HG03460 (cell line): Measurements from ENCODE around the gene HDLBP.

Experiments used
- ATAC-seq: cut with Tn5 transposase; IDR thresholded peaks from one replicate; pipeline ENCODE4 v1.9.1; 2021; ENCODE audit not compliant: unreplicated experiment

Gene HDLBP

DNA sequence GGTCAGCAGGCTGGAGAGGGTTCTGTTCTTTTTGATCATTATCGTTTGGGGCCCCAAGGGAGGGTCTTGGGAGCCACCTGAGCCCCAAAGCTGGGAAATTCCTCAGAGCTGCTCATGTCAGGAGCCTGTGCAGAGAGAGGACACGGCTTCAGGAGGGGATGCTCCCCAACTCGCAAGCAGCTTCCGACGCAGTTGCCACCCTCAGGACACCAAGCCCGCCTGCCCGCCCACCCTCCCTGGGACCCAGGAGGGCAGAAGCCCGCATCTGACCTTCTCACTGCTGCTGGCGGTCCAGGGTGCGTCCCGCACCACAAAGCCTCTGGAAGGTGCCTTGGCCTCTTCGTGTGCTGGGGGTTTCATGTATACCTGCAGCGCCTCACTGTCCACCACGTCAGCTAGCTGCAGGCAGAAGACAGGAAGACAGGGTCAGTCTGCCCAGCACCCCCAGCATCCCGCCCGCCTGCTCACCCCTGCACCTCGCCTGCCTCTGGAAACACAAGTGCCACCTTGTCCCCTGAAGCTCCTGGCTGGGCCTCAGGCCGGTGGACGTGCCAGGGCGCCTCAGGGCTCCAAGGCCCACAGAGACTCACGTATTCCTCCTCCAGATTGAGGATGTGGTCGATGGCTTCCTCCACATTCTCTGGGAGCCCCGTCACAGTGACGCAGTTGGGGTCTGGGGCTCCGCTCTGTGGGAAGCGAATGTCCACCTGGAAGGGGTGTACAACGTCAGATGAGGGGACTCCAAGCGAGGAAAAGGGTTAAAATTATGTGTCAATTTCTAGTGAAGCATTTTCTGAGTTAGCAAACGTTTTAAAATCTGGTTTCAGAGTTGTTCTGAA lies 85.7 kb downstream of the HDLBP start:
- ATAC-seq: no peak

DNA sequence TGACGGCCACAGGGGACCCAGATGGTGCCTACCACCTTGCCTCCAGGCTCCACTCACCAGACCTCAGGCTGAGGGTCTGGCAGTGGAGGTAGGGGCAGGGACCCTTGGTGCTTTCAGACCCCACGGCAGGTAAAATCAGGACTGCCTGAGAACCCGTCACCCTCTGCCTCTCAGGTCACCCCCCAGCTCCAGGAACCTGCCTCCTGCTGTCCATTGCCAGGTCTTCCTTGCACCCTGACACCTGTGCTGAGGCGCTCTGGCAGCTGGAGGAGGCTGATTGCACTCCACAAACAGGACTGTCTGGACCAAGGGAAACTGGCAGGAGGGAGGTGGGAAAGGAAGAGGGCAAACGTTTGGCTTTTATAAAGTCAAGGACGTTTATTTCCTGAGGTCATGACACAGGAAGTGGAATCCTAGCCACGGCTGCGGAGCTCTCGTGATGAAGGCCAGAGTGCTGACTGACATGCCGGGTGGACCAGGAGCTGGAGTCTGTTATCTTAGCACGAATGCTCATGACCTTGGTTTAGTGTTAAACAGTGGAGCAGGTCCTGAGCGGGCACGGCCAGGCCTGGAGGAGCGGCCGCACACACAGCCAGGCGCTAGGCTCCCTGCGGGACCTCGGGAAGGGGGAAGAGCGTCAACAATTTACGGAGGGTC lies 86.5 kb downstream of the HDLBP start:
- no peak for ATAC-seq

DNA sequence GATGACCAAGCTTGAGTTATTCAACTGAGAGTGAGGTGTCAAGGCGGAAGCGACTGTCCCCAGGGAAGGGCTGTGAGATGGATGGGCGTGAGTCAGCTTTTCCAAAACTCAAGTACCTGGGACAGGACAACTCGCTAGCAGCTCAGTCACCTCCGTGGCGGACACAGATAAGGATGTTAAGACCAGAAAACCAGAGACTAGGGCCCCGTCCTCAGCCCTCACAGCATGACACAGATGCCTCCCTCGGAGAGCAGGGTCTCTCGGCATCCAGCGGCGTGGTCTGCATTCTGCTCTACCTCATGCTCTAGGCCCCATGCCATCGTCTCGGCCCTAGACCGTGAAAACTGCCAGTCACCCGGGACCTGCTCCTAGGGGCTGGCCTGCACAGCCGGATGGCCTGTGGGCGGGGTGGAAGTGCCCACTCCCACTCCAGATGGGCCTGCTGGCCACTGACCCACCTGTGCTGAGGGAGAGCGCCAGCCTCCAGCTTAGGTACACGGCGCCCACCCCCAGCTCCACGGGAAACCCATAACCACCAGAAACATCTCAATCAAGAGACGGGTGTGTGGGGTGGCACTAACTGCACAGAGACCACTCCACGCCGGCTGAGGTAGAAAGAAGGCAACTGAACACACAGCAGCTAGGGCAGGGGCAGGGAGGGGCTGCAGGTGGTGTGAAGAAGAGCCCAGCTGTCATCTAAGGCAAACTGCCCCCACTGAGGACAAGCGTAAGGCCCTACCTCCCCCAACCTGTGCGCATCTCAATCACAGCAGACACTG lies 87.2 kb downstream of the HDLBP start:
- no peak for ATAC-seq

DNA sequence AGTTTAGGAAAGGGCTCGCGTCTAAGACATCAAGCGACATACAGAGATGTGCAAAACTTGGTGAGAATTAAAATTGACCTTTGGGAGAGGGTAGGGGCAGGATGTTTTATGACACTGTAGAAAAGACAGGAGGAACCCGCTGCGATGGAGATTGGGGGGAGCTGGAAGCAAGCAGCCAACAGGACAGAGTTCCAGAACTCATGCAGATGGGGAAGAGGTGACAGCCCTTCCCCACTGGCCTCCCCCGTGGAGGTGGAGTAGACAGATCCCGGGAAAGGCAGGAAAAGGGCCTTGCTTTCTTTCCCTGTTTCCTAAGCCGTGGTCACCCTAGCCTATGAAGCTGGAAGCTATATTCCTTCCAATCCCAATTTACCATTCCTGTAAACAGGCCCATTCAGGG lies 87.9 kb downstream of the HDLBP start:
- no peak for ATAC-seq

DNA sequence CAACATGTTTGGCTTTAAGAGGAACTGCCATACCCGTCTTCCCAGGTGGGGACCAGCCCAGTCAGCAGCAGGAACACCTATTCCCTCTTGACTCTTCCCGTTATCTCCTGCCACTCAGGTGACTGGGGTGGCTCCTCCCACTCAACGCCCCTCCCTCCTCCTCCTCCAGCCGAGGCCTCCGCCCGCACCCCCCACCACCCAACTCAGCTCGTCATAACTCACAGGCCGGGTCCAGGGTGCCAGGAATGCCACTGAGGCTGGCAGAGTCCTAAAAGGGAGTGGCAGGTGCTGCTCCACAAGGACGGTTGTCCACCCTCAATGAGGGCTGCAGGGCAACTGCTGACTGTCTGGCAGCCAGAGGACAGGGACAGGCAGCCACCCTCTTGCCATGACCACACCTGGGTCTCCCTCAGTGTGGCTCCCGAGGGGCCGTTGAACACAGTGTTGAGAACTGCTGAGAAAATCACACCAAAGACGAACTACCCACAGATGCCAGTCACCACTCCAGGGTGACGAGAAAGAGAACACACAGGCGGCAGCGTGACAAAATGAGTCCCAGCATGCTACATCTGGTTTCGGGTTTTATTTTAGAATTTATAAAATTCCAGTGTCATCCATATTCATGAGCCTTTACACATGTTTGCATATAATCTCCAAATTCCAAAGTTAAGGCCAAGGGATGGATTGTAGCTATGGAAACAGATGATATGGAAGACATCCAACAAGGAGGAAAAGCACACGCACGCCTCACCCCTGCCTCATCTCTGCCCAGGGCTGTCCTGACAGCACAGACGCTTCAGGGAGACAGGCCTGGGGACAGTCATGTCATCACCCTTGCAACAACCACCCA lies 88.5 kb downstream of the HDLBP start:
- ATAC-seq: no peak

DNA sequence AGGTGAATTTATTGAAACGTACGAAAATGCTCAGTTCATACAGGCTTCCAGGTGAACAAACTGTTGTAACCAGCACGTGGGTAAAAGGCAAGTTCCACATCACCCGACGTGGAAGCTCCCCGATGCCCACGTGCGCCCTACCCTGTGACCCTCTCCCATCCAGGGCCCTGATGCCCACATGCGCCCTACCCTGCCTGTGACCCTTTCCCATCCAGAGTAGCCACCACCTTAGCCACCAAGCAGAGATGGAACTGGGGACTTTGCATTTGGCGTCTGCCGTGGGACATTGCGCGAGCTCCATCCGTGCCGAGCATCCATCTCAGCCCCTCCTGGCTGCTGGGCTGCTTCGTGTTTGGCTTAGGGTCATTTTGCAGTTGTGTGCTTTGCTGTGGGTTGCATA lies 89.5 kb downstream of the HDLBP start:
- no peak for ATAC-seq

DNA sequence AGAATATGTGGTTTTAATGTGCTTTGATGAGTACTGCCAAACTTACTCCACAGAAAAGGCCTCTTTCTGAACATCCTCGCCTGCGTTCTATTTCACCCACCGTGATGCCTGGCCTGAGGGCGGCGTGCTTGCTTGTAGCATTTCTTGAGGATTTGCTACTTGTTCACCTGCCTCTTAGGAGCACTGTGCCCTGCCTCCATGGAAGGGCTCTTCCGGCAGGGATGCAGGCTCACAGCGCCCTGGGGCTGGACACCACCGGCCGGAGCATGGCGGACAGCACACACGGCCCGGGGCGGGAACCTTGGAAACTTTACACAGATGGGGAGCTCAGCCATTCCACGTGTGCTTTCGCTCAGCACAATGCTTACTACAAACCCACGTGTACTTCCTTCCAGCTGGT lies 89.9 kb downstream of the HDLBP start:
- ATAC-seq: no peak

DNA sequence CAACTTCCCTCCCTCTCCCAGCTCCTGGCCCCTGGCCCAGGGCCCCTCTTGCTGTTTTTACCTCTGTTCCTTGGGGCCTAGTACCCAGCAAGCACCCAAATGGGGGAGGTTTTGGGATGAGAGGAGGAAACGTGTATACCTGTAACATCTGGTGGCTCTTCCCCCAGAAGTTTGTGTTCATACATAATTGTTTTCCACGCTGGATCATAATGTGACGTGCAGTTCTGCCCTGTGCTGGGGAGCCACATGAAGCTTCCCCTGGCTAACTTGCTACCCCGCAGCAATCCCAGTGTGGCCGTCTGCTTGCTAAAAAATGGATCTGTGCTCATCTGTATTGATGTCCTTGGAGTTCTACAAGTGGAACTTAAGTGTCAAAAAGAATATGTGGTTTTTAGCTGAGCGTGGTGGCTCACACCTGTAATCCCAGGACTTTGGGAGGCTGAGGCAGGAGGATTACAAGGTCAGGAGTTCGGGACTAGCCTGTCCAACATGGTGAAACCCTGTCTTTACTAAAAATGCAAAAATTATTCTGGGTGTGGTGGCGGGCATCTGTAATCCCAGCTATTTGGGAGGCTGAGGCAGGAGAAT lies 90.5 kb downstream of the HDLBP start:
- no peak for ATAC-seq

DNA sequence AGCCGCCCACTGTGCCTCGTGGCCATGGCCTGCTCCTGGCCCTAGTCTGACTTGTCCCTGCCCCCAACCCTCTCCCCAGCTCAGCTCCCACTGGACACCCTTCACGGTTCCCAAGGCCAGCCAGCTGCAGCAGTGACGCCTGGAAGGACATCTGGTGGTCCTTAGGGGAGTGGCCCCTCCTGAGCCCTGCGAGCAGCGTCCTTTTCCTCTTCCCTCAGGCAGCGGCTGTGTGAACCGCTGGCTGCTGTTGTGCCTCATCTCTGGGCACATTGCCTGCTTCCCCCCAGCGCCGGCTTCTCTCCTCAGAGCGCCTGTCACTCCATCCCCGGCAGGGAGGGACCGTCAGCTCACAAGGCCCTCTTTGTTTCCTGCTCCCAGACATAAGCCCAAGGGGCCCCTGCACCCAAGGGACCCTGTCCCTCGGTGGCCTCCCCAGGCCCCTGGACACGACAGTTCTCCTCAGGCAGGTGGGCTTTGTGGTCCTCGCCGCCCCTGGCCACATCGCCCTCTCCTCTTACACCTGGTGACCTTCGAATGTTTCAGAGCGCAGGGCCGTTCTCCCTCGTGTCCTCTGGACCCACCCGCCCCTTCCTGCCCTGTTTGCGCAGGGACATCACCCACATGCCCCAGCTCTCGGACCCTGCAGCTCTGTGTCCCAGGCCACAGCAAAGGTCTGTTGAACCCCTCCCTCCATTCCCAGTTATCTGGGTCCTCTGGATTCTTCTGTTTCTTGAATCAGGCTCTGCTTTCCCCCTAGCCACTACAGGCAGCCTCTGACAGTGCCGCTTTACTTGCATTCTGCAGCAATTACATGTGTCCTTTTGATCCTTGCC lies 91.2 kb downstream of the HDLBP start:
- no peak for ATAC-seq

DNA sequence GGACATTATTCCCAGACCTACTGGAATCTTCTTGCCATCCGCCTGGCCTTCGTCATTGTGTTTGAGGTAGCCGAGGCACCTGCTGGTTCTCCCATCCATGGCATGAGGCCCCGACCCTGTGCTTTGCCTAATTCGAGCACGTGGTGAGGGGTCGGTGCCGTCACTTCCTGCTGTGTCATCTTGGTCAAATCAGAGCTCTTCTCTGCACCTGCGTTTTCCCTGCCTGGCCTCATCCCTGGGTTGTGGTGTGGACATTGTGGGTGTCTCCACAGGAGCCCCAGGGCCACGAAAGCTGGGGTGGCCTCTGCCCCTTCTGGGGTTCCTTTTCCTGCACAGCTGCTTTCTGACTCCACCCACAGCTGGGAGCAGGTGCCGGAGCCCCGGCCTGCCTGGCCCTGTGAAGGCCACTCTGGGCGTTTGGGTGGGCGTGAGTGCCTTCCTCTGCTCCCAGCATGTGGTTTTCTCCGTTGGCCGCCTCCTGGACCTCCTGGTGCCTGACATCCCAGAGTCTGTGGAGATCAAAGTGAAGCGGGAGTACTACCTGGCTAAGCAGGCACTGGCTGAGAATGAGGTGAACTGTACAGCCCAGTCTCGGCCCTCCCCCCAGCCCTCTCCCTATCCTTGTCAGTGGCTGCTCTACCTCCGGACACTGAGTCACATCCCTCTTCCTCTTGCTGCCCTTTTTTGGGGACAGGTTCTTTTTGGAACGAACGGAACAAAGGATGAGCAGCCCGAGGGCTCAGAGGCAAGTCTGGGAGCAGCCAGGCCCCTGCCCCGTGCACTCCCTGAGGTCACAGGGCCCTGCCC lies 92.1 kb downstream of the HDLBP start:
- no peak for ATAC-seq

DNA sequence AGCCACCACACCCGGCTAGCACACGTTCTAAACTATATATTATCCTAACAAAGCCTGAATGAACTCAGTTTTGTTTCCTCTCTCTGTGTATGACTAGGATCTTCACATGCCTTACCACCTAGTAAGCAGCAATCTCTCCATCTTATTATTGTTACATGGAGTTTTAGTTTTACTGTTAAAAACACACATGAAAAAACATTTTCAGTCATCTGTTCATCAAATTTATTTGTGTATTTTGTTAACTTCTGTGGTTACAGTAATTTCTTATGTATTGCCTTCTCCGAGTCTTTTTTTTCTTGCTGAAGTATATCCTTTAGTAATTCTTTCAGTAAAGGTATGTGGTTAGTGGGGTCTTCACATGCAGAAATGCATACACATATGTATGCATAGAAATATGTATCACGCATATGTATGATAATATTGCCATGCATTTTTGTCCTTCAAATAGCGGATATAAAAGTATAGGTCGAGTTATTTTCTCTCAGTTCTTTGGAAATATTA lies 95.6 kb downstream of the HDLBP start:
- ATAC-seq: no peak

DNA sequence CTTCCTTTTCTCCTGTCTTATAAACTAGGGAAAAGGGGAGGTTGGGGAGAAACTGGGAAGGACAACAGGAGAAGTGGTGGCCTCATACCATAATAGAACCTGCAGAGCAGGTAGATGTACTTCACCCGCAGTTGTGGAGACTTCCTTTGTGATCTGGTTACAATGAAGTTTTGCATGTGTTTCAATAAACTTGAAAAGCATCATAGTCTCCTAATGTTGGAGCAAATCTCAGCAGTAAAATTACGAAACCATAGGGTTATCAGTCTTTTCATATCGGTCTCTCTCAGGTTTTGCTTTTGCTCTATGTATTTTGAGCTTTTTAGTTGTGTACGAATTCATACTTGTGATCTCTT lies 96.5 kb downstream of the HDLBP start:
- ATAC-seq: no peak

DNA sequence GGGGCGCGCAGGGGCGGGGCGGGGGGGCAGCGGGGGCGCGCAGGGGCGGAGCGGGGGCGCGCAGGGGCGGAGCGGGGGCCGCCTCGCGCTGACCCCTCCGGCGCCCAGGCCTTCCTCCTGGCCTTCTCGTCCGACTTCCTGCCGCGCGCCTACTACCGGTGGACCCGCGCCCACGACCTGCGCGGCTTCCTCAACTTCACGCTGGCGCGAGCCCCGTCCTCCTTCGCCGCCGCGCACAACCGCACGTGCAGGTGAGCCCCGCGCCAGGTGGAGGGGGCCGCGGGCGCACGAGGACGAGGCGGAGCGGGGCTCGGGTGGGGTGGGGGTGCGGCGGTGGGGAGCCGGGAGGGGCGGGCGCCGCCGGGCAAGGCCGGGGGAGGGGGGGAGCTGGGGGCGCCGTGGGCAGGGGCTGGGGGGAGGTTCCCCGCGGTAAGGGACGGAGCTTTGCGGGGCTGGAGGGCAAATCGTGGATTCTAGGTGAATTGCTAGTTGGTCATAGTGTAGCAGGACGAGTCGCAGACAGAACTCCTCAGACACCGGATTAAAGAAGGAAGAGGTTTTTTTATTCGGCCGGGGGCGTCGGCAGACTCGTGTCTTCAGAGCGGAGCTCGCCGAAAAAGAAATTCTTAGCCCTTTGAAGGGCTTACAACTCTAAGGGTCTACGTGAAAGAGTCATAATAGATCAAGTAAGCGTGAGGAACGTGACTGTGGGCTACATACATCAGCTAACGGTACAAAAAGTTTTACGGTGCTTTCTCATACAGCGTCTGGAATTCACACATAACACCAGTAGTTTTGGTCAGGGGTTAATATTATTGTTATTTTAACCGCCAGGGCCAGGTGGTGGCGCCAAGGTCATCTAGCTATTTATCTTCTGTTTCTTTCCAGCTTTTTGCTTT lies 97.1 kb downstream of the HDLBP start:
- peak; percentile 38 for ATAC-seq

DNA sequence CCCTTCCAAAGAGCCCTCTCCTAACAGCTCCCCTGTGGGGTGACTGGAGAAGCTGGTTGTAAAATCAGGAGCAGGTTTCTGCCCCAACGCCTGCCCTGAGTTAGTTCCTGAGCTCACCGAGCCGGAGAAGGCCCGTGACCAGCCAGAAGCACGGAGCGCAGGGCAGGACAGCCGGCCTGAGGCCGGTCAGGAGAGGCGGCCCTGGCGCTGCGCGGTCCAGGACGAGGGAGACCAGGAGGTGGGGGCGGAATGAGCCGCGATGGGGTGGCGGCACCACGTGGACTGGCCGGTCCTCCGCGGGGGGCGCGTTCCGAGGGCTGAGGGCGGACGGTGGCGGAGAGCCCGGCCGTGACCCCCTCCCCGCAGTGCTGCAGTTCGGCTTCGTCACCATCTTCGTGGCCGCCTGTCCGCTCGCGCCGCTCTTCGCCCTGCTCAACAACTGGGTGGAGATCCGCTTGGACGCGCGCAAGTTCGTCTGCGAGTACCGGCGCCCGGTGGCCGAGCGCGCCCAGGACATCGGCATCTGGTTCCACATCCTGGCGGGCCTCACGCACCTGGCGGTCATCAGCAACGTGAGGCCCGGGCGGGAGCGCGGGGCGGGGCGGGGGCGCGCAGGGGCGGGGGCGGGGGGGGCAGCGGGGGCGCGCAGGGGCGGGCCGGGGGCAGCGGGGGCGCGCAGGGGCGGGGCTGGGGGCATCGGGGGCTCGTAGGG lies 98.0 kb downstream of the HDLBP start:
- ATAC-seq: no peak

DNA sequence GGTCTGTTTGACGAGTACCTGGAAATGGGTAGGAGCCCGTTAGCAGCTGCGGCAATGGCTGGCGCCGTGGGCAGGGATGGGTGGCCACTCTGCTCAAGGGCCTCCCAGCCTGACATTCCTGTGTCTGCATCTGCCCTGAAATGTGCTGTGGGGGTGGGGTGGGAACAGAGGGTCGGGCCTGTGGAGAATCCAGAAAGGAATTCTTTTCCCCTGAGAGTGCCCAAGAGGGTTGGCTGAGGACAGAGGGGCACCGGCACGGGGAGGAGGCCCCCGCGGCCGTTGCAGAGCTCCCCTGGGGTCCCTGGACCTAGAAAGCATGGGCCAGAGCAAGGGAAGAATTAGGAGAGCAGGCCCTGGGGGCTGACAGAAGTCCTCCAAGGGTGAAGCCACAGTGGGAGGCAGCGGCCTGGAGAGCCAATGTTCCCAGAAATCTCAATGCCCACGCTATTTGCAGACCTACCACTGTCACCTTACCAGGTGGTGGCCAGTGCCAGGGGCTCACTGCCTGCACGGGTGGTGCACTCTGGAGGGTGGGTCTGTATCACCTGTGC lies 99.2 kb downstream of the HDLBP start:
- ATAC-seq: no peak

DNA sequence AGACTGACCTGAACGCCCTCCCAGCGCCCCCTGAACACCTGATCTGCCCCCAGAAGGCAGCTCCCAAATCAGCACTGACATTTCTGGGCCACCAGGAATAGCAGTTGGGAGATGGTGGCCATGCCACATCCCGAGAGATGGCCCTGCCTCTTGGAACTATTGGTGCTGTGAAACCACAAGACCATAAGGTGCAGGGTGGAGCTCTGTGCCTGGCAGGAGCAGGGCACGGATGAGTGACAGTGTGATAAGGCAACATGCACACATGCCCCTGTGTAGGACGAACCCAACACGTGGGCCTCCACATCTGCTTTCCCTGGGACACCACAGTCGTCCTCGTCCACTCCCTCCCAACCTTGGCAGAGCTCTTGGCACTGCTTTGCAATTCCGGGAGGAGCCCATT lies 100.1 kb downstream of the HDLBP start:
- no peak for ATAC-seq

DNA sequence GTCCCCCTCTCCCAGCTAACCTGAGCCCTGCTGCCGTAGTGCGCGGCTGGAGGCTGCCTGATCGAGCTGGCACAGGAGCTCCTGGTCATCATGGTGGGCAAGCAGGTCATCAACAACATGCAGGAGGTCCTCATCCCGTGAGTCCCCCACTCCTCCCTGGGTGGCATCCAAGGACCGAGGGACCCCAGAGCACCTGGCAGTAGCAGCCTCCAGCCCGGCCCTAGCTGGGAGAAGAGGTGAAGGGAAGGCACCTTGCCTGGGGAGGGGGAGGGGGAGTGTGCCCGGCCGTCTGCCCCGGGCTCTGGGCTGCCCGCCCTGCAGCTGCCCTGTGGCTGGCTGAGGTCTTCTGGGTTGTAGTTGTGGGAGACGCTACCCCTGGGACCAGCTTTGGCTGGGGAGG lies 100.7 kb downstream of the HDLBP start:
- ATAC-seq: no peak
